ENCODE data around the gene ALG2. TPM values are rescaled to one million over a fixed set of nuclear protein-coding genes. Genes with fewer than 3 reads are reported as not detected.

The ALG2 gene
- 10 to 100 TPM; 28.7 to 39.4 TPM for total RNA-seq
- polyA plus RNA-seq (ENCODE audit: insufficient read length in 2 of 2), result 10 to 100 TPM; 24.5 to 25.3 TPM
- long read RNA-seq, donor 1, transcript ALG2-203 (2 exons, 1,880 nt), result major isoform, 10 of 10 reads
- long read RNA-seq, donor 1, partial matches to known transcripts, result 0 of 10 reads
- long read RNA-seq, donor 1, other reads (novel, unspliced or antisense), result 0 of 10 reads
- long read RNA-seq, donor 2, transcript ALG2-203 (2 exons, 1,880 nt), result major isoform, 6 of 6 reads
- long read RNA-seq, donor 2, partial matches to known transcripts, result 0 of 6 reads
- long read RNA-seq, donor 2, other reads (novel, unspliced or antisense), result 0 of 6 reads
- long read RNA-seq, donor 3, partial matches to known transcripts, result 141 of 344 reads
- long read RNA-seq, donor 3, other reads (novel, unspliced or antisense), result 199 of 344 reads
- long read RNA-seq, donor 4, transcript ALG2-203 (2 exons, 1,880 nt), result major isoform, 22 of 23 reads
- long read RNA-seq, donor 4, partial matches to known transcripts, result 0 of 23 reads
- long read RNA-seq, donor 4, other reads (novel, unspliced or antisense), result 0 of 23 reads

- H3K27me3 ChIP-seq (ENCODE audit: control insufficient read depth, insufficient read depth, low read length), result no peaks in the 10 kb centered on the region
- DNase-seq (ENCODE audit: low read depth in 4 of 6, low spot score in 6 of 6), result peak; percentile 86 to 99 (median 93)
- no peaks in the 10 kb centered on the region for H3K9me3 ChIP-seq (ENCODE audit: control insufficient read depth, insufficient read depth, low read length)
- H3K4me3 ChIP-seq (ENCODE audit: low read depth, low read length), result peak within 1 kb of the TSS; percentile 88
- H3K4me1 ChIP-seq (ENCODE audit: control insufficient read depth, insufficient read depth, low read length), result peaks cover 11% of the 10 kb centered on the region
- peak within 1 kb of the TSS; percentile 98 for H3K27ac ChIP-seq (ENCODE audit: low read depth, low read length)
- WGBS (ENCODE audit: insufficient coverage), result under 1% methylated on average over 68 of the region's 70 CpGs
- H3K36me3 ChIP-seq (ENCODE audit: control insufficient read depth, insufficient read depth, low read length), result peaks cover 3% of the 10 kb centered on the region
Measured at GRCh38 chr9:99221621-99222415, at the start of gene ALG2, which contains the start of gene SEC61B. ALG2 (minus strand) TSS chr9:99221942; CDS start chr9:99221894, 48 bp downstream. SEC61B (plus strand) TSS chr9:99222282; CDS start chr9:99222364, 82 bp downstream.

GRCh38 chr9:99270491-99270890, 48.7 kb upstream of the ALG2 start:
- Histone ChIP-seq H3K4me3 (ENCODE audit: low read depth, low read length) (no peak overlapping the region), H3K27ac (ENCODE audit: low read depth, low read length) (no peak overlapping the region), H3K4me1 (ENCODE audit: control insufficient read depth, insufficient read depth, low read length) (peaks cover 4% of the 10 kb centered on the region), H3K9me3 (ENCODE audit: control insufficient read depth, insufficient read depth, low read length) (no peaks in the 10 kb centered on the region), H3K36me3 (ENCODE audit: control insufficient read depth, insufficient read depth, low read length) (no peaks in the 10 kb centered on the region), H3K27me3 (ENCODE audit: control insufficient read depth, insufficient read depth, low read length) (no peaks in the 10 kb centered on the region)
- no peak for DNase-seq (ENCODE audit: low read depth in 4 of 6, low spot score in 6 of 6)
- WGBS (ENCODE audit: insufficient coverage), result 50% methylated on average over 2 of the region's 3 CpGs

GRCh38 chr9:99269416-99269815, 47.7 kb upstream of the ALG2 start:
- WGBS (ENCODE audit: insufficient coverage), result 91% methylated on average over 3 of the region's 3 CpGs
- Histone ChIP-seq H3K4me1 (ENCODE audit: control insufficient read depth, insufficient read depth, low read length) (peaks cover 4% of the 10 kb centered on the region), H3K36me3 (ENCODE audit: control insufficient read depth, insufficient read depth, low read length) (no peaks in the 10 kb centered on the region), H3K27ac (ENCODE audit: low read depth, low read length) (no peak overlapping the region), H3K27me3 (ENCODE audit: control insufficient read depth, insufficient read depth, low read length) (no peaks in the 10 kb centered on the region), H3K4me3 (ENCODE audit: low read depth, low read length) (no peak overlapping the region), H3K9me3 (ENCODE audit: control insufficient read depth, insufficient read depth, low read length) (no peaks in the 10 kb centered on the region)
- no peak for DNase-seq (ENCODE audit: low read depth in 4 of 6, low spot score in 6 of 6)

GRCh38 chr9:99266255-99267023, 44.7 kb upstream of the ALG2 start:
- Histone ChIP-seq H3K4me3 (ENCODE audit: low read depth, low read length) (no peak overlapping the region), H3K36me3 (ENCODE audit: control insufficient read depth, insufficient read depth, low read length) (no peaks in the 10 kb centered on the region), H3K27ac (ENCODE audit: low read depth, low read length) (no peak overlapping the region), H3K4me1 (ENCODE audit: control insufficient read depth, insufficient read depth, low read length) (peaks cover 4% of the 10 kb centered on the region), H3K27me3 (ENCODE audit: control insufficient read depth, insufficient read depth, low read length) (no peaks in the 10 kb centered on the region), H3K9me3 (ENCODE audit: control insufficient read depth, insufficient read depth, low read length) (no peaks in the 10 kb centered on the region)
- WGBS (ENCODE audit: insufficient coverage), result 20% methylated on average over 14 of the region's 17 CpGs
- DNase-seq (ENCODE audit: low read depth in 4 of 6, low spot score in 6 of 6), result peak; percentile 2 to 87 (median 36)

GRCh38 chr9:99265691-99266090, 43.9 kb upstream of the ALG2 start:
- 100% methylated on average over 1 of the region's 2 CpGs for WGBS (ENCODE audit: insufficient coverage)
- H3K9me3 ChIP-seq (ENCODE audit: control insufficient read depth, insufficient read depth, low read length), result no peaks in the 10 kb centered on the region
- no peaks in the 10 kb centered on the region for H3K36me3 ChIP-seq (ENCODE audit: control insufficient read depth, insufficient read depth, low read length)
- peaks cover 4% of the 10 kb centered on the region for H3K4me1 ChIP-seq (ENCODE audit: control insufficient read depth, insufficient read depth, low read length)
- DNase-seq (ENCODE audit: low read depth in 4 of 6, low spot score in 6 of 6), result no peak
- no peak overlapping the region for H3K27ac ChIP-seq (ENCODE audit: low read depth, low read length)
- H3K4me3 ChIP-seq (ENCODE audit: low read depth, low read length), result no peak overlapping the region
- H3K27me3 ChIP-seq (ENCODE audit: control insufficient read depth, insufficient read depth, low read length), result no peaks in the 10 kb centered on the region

- 88% methylated on average over 1 of the region's 3 CpGs for WGBS (ENCODE audit: insufficient coverage)
Measured at GRCh38 chr9:99264070-99264680, 42.4 kb upstream of the ALG2 start.

GRCh38 chr9:99262949-99263418, 41.2 kb upstream of the ALG2 start:
- H3K27me3 ChIP-seq (ENCODE audit: control insufficient read depth, insufficient read depth, low read length), result no peaks in the 10 kb centered on the region
- 74% methylated on average over 3 of the region's 7 CpGs for WGBS (ENCODE audit: insufficient coverage)

More at GRCh38 chr9:99264070-99264680, 42.4 kb upstream of the ALG2 start:
- Histone ChIP-seq H3K9me3 (ENCODE audit: control insufficient read depth, insufficient read depth, low read length) (no peaks in the 10 kb centered on the region), H3K27me3 (ENCODE audit: control insufficient read depth, insufficient read depth, low read length) (no peaks in the 10 kb centered on the region), H3K36me3 (ENCODE audit: control insufficient read depth, insufficient read depth, low read length) (no peaks in the 10 kb centered on the region), H3K4me1 (ENCODE audit: control insufficient read depth, insufficient read depth, low read length) (peaks cover 11% of the 10 kb centered on the region), H3K27ac (ENCODE audit: low read depth, low read length) (no peak overlapping the region), H3K4me3 (ENCODE audit: low read depth, low read length) (no peak overlapping the region)
- DNase-seq (ENCODE audit: low read depth in 4 of 6, low spot score in 6 of 6), result no peak

GRCh38 chr9:99261923-99262322, 40.2 kb upstream of the ALG2 start:
- 97% methylated on average over 2 of the region's 2 CpGs for WGBS (ENCODE audit: insufficient coverage)
- no peak overlapping the region for H3K4me3 ChIP-seq (ENCODE audit: low read depth, low read length)
- H3K4me1 ChIP-seq (ENCODE audit: control insufficient read depth, insufficient read depth, low read length), result peaks cover 12% of the 10 kb centered on the region
- no peaks in the 10 kb centered on the region for H3K36me3 ChIP-seq (ENCODE audit: control insufficient read depth, insufficient read depth, low read length)
- H3K27me3 ChIP-seq (ENCODE audit: control insufficient read depth, insufficient read depth, low read length), result no peaks in the 10 kb centered on the region
- no peak overlapping the region for H3K27ac ChIP-seq (ENCODE audit: low read depth, low read length)
- no peak for DNase-seq (ENCODE audit: low read depth in 4 of 6, low spot score in 6 of 6)
- H3K9me3 ChIP-seq (ENCODE audit: control insufficient read depth, insufficient read depth, low read length), result no peaks in the 10 kb centered on the region

More at GRCh38 chr9:99262949-99263418, 41.2 kb upstream of the ALG2 start:
- DNase-seq (ENCODE audit: low read depth in 4 of 6, low spot score in 6 of 6), result no peak
- H3K9me3 ChIP-seq (ENCODE audit: control insufficient read depth, insufficient read depth, low read length), result no peaks in the 10 kb centered on the region
- no peak overlapping the region for H3K4me3 ChIP-seq (ENCODE audit: low read depth, low read length)
- no peak overlapping the region for H3K27ac ChIP-seq (ENCODE audit: low read depth, low read length)
- H3K4me1 ChIP-seq (ENCODE audit: control insufficient read depth, insufficient read depth, low read length), result peaks cover 12% of the 10 kb centered on the region
- H3K36me3 ChIP-seq (ENCODE audit: control insufficient read depth, insufficient read depth, low read length), result no peaks in the 10 kb centered on the region
